T-helper 2 cell treated with Interferon-gamma antibody and Interleukin-4, amounts not matched to agents 5 μg/mL and 100 μg/mL, for 36 hours (primary cell): ENCODE data around the gene SLC35B1.

Experiments used
- DNase-seq: peaks from one replicate; pipeline ENCODE4 v3.0.0; 2021; ENCODE audit warnings: low spot score
- H3K27ac Mint-ChIP-seq: one replicate; pipeline ENCODE4 v1.8.0; 2021; ENCODE audit warnings: mild to moderate bottlenecking, mixed read lengths
- H3K27me3 Mint-ChIP-seq: one replicate; pipeline ENCODE4 v1.8.0; 2021; ENCODE audit warnings: low read depth, mixed read lengths
- H3K36me3 Mint-ChIP-seq: one replicate; pipeline ENCODE4 v1.8.0; 2021; ENCODE audit warnings: low read depth, mixed read lengths
- H3K4me1 Mint-ChIP-seq: one replicate; pipeline ENCODE4 v1.8.0; 2021; ENCODE audit warnings: low read depth, mixed read lengths
- H3K4me3 Mint-ChIP-seq: one replicate; pipeline ENCODE4 v1.8.0; 2022; ENCODE audit warnings: mild to moderate bottlenecking, moderate library complexity, mixed read lengths
- H3K9me3 Mint-ChIP-seq: one replicate; pipeline ENCODE4 v1.8.0; 2021; ENCODE audit warnings: mixed read lengths

The SLC35B1 gene

DNA sequence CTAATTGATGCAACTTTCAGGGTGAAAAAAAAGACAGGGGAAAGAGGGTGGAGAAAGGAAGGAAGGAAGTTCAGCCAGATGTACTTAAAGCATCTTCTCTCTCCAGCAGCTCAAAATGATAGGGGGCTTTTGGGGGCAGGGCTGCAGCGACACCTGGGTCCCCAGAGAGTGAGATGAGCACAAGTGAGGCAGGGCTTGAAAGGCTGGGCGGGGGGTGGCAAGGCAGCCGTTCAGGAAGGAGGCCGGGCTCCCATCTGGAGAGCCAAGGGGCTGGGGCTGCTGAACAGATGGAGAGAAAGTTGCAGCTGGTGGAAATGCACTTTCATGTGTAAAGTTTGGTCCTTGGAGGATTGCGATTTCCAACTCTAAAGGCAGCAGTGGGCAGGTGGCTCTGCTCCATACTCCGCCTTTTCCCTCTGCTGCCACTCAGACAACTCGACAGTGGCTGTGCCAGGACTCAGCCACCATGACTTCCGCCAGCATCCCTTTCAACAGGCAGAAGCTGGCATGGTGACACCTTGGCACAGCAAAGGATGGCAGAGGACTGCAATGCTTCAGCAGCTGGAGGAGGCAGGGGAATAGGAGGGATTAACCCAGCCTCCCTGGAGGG lies 7.7 kb downstream of the SLC35B1 start:
- H3K36me3 Mint-ChIP-seq = peaks cover 33% of the 10 kb centered on the region
- H3K4me3 Mint-ChIP-seq = no peak overlapping the region
- no peaks in the 10 kb centered on the region for H3K27me3 Mint-ChIP-seq
- peaks cover 20% of the 10 kb centered on the region for H3K4me1 Mint-ChIP-seq
- H3K9me3 Mint-ChIP-seq = no peaks in the 10 kb centered on the region
- DNase-seq = no peak
- no peak overlapping the region for H3K27ac Mint-ChIP-seq

DNA sequence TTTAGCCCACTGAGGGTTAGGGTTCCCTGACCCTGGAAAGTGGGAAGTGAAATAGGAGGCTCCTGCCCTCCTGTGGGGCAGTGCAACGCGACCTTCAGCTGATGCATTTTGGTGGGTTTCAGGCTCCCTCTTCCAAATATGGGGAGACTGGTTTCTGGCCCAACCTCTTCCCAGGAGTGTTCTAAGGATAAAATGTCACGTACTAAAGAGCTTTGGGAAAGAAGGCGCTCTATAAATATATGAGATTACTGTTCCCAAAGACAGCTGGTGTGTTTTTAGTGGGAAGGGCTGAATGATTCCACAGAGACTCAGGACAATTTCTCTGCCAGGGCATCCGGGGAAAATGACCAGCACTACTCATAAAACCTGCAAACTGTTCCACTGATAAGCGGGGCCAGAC lies 9.8 kb downstream of the SLC35B1 start:
- Mint-ChIP-seq H3K27ac (no peak overlapping the region), H3K9me3 (no peaks in the 10 kb centered on the region), H3K27me3 (no peaks in the 10 kb centered on the region)

GRCh38 chr17:49696233-49696761 lies 11.5 kb downstream of the SLC35B1 start:
- DNase-seq = peak; percentile 88
- Mint-ChIP-seq H3K36me3 (peaks cover 17% of the 10 kb centered on the region), H3K27ac (peak overlapping the region; percentile 84), H3K9me3 (no peaks in the 10 kb centered on the region), H3K27me3 (no peaks in the 10 kb centered on the region), H3K4me3 (peak overlapping the region; percentile 52), H3K4me1 (peaks cover 22% of the 10 kb centered on the region)

More for the DNA sequence above, 9.8 kb downstream of the SLC35B1 start:
- DNase-seq = no peak
- Mint-ChIP-seq H3K36me3 (peaks cover 22% of the 10 kb centered on the region), H3K4me3 (no peak overlapping the region), H3K4me1 (peaks cover 22% of the 10 kb centered on the region)

GRCh38 chr17:49695698-49696232 lies 12.0 kb downstream of the SLC35B1 start:
- DNase-seq = no peak
- Mint-ChIP-seq H3K4me1 (peaks cover 22% of the 10 kb centered on the region), H3K27me3 (no peaks in the 10 kb centered on the region), H3K27ac (peak overlapping the region; percentile 84), H3K9me3 (no peaks in the 10 kb centered on the region), H3K36me3 (peaks cover 11% of the 10 kb centered on the region), H3K4me3 (peak overlapping the region; percentile 52)

DNA sequence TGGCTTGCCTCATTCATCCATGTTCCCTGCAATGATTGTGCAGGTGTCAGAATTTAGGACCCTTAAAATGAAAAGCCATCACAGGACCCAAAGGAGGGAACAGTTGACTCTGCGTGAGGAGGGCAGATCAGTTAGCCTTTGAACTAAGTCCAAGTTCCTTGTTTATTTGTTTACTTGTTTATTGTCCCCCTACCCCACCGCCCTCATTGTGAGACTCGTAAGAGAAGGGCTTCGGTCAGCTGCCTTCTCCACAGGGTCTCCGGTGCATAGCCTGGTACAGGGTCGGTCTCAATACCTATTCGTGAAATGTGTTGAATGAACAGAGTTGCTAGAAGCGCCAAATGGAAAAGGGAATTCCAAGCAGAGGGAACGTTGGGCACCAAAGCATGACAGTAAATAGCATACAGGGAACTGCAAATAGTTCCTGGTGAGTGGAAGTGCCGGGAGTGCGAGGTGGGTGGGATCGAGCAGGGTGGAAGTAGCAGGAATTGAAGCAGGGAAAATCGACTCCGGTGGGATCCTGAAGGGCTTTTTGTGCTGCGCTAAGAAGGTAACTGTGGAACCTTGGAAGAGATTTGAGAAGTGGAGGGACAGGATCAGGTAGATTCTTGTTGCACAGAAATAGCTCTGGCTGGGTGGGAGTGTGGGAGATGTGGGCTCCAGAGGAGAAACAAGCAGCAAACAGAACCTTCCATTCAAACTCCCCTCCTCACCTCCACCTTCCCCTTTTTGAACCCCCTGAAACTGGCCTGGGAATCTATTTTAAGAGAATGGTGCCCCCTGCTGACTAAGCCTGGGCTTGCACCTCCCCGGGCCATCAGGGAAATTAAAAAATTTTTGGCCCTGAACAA lies 12.7 kb downstream of the SLC35B1 start:
- H3K36me3 Mint-ChIP-seq = peaks cover 4% of the 10 kb centered on the region
- H3K9me3 Mint-ChIP-seq = no peaks in the 10 kb centered on the region
- DNase-seq = peak; percentile 56
- peak overlapping the region; percentile 52 for H3K4me3 Mint-ChIP-seq
- H3K27ac Mint-ChIP-seq = peak overlapping the region; percentile 28
- H3K27me3 Mint-ChIP-seq = no peaks in the 10 kb centered on the region
- peaks cover 22% of the 10 kb centered on the region for H3K4me1 Mint-ChIP-seq

GRCh38 chr17:49692751-49693150 lies 15.0 kb downstream of the SLC35B1 start:
- Mint-ChIP-seq H3K27ac (no peak overlapping the region), H3K4me1 (peaks cover 30% of the 10 kb centered on the region), H3K36me3 (peaks cover 3% of the 10 kb centered on the region), H3K27me3 (no peaks in the 10 kb centered on the region), H3K9me3 (peaks cover 5% of the 10 kb centered on the region), H3K4me3 (no peak overlapping the region)
- DNase-seq = no peak

DNA sequence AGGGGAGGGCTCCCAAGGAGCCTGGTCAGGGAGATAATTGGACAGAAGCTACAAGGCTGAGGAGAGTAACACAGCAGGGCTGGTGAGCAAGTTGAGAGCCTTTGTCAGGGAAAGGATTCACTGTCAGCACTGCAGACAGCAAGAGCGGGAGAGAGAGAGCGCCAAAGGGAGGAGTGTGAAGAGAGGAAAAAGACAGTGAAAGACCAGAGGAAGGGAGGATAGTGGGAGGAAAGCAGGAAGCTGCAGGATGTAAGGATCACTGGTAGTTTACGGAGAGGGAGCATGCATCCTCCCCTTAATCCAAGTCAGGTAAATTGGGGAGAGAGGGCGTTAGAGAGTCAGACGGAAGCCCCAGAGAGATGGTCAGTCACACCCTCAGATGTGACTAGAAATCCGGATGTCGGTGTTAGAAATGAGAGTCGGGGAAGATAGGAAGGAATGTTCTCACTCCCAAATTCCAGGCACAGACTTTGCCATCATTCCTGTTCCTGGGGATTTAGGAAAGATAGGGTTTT lies 16.0 kb downstream of the SLC35B1 start:
- Mint-ChIP-seq H3K9me3 (peaks cover 5% of the 10 kb centered on the region), H3K27ac (peak overlapping the region; percentile 23), H3K4me3 (no peak overlapping the region), H3K4me1 (peaks cover 36% of the 10 kb centered on the region), H3K36me3 (peaks cover 3% of the 10 kb centered on the region), H3K27me3 (no peaks in the 10 kb centered on the region)
- DNase-seq = no peak

GRCh38 chr17:49691086-49691676 lies 16.6 kb downstream of the SLC35B1 start:
- peaks cover 32% of the 10 kb centered on the region for H3K4me1 Mint-ChIP-seq
- peaks cover 3% of the 10 kb centered on the region for H3K36me3 Mint-ChIP-seq
- DNase-seq = no peak
- peaks cover 5% of the 10 kb centered on the region for H3K9me3 Mint-ChIP-seq
- H3K27me3 Mint-ChIP-seq = no peaks in the 10 kb centered on the region
- no peak overlapping the region for H3K4me3 Mint-ChIP-seq
- H3K27ac Mint-ChIP-seq = no peak overlapping the region

DNA sequence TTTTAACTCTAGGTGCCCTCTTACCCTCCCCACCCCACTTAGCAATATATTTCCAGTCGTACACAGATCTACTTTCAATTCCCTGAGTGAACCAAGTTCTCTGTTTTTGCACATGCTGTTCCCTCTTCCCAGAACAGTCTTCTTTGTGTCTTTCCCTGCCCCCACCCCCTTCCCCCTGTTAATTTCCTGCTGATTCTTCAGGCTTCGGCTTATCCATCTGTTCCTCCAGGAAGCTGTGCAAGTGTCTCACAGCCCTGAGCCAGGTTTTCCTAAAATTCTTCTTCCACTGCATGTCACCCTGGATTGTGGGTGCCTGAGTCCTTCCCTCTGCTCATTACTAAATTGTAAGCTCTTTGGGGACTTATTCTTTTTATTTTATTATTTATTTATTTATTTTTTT lies 17.5 kb downstream of the SLC35B1 start:
- Mint-ChIP-seq H3K27ac (peak overlapping the region; percentile 34), H3K27me3 (no peaks in the 10 kb centered on the region), H3K4me1 (peaks cover 22% of the 10 kb centered on the region), H3K9me3 (peaks cover 5% of the 10 kb centered on the region), H3K4me3 (no peak overlapping the region), H3K36me3 (peaks cover 3% of the 10 kb centered on the region)
- DNase-seq = no peak

DNA sequence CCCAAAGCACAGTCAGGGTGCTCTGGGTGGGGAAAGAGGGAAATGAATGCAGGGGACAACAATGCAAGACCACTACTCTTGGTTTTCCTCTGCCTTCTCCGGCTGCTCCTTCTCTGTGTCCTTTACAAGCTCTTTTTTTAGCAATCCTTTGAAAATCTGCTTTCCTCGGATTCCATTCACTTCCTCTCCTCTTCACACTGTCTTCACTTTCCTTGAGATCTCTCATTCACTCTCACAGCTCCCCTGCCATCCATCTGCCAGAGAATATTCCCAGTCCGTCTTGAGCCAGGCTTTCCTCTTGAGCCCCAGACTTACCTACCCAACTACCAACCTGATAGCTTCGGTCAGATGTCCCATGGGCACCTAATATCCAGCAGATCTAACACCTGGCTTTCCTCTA lies 18.9 kb downstream of the SLC35B1 start:
- Mint-ChIP-seq H3K4me1 (peaks cover 19% of the 10 kb centered on the region), H3K27me3 (no peaks in the 10 kb centered on the region), H3K9me3 (peaks cover 5% of the 10 kb centered on the region), H3K4me3 (peak overlapping the region; percentile 51), H3K36me3 (peaks cover 3% of the 10 kb centered on the region), H3K27ac (peak overlapping the region; percentile 74)
- no peak for DNase-seq

- H3K36me3 Mint-ChIP-seq = peaks cover 3% of the 10 kb centered on the region
- H3K9me3 Mint-ChIP-seq = peaks cover 5% of the 10 kb centered on the region
- peak overlapping the region; percentile 63 for H3K4me3 Mint-ChIP-seq
- H3K4me1 Mint-ChIP-seq = peaks cover 19% of the 10 kb centered on the region
- DNase-seq = no peak
- H3K27me3 Mint-ChIP-seq = no peaks in the 10 kb centered on the region
- peak overlapping the region; percentile 94 for H3K27ac Mint-ChIP-seq
Observed at GRCh38 chr17:49687878-49688491, 19.8 kb downstream of the SLC35B1 start.

DNA sequence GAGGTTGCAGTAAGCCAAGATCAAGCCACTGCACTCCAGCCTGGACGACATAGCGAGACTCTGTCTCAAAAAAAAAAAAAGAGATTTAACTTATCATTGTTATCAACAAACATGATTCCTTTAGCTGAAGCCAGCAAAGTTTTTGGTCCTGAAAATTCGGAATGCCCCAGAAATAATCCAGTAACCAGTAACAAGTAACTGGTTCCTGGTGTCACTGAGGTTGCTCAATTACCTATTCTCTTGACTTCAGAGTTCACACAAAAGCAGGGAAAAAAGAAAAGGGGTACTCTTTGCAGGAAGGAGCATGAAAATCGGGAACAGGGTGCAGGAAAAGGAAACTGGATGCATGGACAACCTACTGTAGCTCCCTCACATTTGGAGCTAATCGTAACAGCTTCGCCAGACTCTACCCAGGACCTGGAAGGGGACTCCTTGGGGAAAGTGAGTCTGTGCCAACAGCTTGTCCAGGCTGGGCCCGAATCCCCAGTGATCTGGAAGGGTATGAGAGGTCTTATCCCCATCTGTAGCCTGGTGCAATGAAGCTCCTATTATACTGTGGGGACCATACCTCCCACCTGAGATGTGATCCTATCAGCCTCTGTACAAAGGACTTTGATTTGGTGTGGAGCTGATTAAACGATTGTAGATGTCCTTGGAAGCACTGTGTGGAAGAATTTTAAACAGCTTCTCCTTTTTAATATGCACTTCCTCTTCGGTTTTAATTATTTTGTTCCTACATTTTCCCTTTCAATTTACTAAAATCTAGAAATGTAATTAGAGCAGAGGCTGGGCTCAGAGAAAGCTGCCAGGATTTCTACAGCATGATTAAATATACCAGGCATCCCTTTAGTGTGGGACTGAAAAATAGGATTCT lies 26.4 kb downstream of the SLC35B1 start:
- H3K9me3 Mint-ChIP-seq = no peaks in the 10 kb centered on the region
- peaks cover 2% of the 10 kb centered on the region for H3K36me3 Mint-ChIP-seq
- no peak overlapping the region for H3K4me3 Mint-ChIP-seq
- DNase-seq = no peak
- no peak overlapping the region for H3K27ac Mint-ChIP-seq
- H3K4me1 Mint-ChIP-seq = peaks cover 19% of the 10 kb centered on the region
- H3K27me3 Mint-ChIP-seq = peaks cover 5% of the 10 kb centered on the region

GRCh38 chr17:49680314-49680713 lies 27.4 kb downstream of the SLC35B1 start:
- H3K36me3 Mint-ChIP-seq = peaks cover 6% of the 10 kb centered on the region
- peaks cover 26% of the 10 kb centered on the region for H3K4me1 Mint-ChIP-seq
- no peak overlapping the region for H3K27ac Mint-ChIP-seq
- peaks cover 5% of the 10 kb centered on the region for H3K27me3 Mint-ChIP-seq
- H3K9me3 Mint-ChIP-seq = no peaks in the 10 kb centered on the region
- H3K4me3 Mint-ChIP-seq = no peak overlapping the region
- DNase-seq = no peak
